Occipital lobe (tissue), 2 donors: Measurements from ENCODE around the gene SCGB3A1. TPM values are rescaled to one million over a fixed set of nuclear protein-coding genes. Genes with fewer than 3 reads are reported as not detected.

ENCODE experiments used
- DNase-seq: peaks from one replicate; lab custom pipeline; 2025; lab: John Stamatoyannopoulos, UW
- total RNA-seq: library from RNA; depleted of rRNA; stranded (reverse); fragments of >200 nt; gene quantifications from one replicate; pipeline ENCODE4 v1.2.3, GENCODE V29; 2014

The SCGB3A1 gene
- total RNA-seq, 1 donor from 2014 or later, result not detected

DNA sequence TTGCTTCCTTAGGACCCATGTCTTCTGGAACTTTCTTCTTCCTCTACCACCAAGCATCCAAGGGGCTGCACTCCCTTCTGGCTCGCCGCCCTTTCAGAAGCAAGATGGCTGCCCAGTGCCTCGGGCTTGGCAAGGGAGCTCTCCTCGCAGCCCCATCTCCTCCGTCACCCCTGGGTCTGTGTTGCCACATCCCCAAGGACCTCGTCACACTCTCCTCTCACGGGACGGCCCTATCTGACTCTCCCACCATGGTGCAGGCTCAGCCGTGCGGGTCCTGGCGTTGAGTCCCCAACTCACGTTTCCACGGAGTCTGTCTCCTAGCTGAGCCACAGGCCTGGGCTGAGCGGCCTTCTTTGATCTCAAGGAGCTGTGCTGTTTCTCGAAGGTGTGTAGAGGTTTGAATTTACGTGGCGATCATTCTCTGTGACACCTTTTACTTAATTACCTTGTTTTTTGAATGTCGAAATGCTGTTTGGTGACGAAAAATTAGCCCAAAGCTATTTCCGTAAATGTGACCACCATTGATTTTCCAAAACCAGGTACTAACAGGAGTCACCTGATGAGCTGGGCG, 15.0 kb upstream of the SCGB3A1 start:
- DNase-seq, result no peak

DNA sequence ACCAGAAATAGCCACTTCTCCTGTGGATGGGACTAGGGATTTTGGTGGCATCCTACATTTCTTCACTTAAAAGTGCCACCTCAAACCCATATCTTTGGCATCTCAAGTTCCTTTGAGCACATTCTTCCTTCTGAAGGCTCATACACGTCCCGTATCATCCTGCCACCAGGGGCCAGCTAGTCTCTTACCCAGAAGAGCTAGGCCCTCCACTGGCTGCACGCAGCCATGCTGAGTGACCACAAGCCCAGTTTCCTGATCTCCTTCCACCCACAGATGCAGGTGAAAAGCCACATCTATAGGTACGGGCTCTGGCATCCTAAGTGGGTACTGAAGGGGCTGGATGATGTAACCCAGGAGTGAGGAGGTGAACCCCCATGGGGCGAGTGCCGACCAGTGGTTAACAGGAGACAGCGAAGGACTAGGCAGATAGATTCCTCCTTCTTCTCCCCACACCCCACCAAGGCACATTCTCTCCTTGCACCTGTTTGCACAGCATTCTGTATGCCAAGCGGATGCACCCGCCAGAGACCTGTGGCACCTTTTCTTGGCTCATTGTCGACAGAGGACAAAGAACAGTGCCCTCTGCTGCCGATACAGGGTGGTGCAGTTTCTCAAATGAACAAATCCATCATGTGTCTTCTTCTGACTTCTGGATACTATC, 14.4 kb upstream of the SCGB3A1 start:
- no peak for DNase-seq

DNA sequence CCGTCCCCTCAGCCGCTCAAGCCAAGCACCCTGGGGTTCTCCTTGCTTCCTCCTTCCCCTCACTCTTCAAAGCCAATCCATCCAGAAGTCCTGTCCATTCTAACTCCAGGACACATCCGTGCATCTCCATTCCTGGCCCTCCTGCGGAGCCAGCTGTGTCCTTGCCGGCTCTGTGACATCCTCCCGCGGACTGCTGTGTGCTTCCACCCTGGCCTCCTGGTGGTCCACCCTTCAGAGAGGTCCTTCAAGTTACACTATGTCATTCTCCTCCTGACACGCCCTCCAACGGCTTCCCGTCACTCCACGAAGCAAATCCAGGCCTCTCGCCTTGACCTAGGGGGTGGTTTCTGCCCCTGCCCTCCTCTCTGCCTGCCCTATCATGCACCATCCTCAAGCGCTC, 13.0 kb upstream of the SCGB3A1 start:
- no peak for DNase-seq

DNA sequence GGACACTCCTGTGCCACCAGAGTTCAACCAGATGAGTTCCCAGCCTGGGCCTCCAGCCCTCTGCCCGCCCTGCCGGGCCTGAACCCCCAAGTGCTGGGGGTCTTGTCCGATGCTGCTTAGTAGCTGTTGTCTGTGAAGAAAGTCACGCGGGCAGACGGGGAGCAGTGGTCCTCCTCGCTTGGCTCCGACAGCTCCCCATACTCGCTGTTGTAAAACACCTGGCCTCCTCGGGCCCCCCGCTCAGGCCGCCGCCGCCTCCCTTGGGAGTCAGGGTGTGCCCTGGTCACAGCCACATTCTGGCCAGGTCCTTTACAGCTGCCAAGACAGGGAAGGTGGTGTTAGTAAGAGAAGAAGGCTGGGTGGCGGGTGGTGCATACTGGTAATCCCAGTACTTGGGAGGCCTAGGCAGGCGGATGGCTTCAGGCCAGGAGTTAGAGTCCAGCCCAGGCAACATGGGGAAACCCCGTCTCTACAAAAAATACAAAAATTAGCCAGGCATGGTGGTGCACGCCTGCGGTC, 11.8 kb upstream of the SCGB3A1 start:
- DNase-seq, result no peak

DNA sequence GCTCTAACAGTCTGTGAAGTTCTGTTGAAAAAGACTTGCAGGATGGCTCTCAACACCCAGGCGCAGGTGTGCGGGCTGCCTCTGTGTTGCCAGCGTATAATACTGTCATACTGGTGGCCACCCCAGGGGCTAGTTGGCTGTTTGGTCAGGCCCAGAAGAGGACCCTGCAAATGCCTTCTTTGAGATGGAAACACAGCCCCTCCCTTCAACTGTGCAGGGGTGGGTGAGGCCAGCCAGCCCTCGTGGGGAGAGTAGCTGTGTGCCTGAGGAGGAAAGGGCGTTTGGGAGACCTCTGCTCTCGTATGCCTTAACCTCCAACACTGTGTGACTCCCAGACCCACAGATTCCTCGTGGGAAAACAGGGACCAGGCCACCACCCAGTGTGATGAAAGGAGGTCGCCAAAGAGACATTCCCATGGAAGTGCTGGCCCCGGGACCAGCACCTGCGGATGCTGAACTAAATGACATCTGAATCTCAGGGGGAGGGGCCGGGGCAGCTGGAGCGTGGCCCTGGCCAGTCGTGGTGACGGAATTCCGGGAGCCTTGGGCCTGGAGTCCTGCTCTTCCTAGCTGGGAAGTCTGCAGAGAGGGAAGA, 11.3 kb upstream of the SCGB3A1 start:
- no peak for DNase-seq

DNA sequence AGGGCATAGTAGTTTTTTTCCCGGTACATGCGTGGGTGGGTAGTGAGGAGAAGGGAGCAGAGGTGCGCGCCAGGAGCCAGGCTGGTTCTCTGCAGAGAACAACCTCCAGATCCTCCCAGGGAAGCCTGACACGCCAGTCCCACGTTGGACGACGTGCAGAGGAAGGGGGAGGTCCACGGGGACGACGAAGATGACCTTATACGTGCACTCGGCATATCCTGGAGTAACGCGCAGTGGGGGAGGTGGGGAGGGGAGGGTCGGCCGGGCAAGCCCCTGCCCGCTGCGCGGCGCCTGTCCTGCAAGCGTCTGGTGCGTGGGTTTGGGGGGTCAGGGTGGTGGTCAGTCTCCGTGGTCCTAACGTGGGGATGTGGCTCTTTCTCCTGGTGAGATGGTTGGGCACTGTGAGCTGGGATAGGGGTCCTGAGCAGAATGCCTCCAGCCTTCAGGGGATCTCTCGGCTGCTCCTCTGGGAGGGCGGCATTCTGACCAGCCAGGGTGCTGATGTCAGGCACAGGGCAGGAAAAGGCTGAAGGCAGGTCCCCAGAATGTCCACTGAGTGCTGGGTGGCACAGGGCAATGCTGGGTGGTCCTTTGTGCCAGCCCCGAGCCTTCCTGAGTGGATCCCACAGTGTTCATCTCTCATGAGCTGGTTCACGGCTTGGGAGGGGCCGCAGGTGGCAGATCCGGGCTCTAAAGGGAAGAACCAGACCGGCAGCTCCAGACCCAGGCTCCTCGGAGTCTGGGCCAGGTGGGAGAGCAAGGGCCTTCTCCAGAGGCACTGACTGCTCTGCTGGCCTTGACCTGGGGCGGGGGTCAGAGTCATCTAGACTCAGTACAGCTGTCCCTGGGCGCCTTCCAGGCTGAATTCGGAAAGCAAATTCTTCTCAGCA, 10.5 kb upstream of the SCGB3A1 start:
- no peak for DNase-seq

DNA sequence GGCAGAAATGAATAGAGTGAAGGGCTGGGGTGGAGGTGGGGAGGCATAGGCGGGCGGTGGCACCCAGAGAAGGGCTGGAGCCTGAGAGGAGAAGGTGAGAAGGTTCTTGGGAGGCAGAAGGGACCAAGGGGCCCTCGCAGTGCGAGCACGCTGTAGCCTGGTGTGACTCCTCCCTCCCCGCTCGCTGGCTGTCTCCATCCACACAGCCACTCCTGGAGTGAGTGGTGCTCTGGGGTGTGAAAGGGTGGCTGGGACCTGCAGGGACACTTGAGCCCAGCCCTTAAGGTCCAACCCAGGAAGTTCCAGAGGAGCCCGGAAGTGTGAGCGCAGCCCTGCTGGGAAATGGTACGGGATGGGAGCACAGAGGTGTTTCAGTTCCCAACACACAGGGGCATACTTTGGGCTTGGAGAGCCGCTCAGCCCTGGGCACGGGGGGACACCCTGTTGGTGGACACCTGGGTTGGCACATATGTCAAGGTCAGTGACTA, 9.3 kb upstream of the SCGB3A1 start:
- no peak for DNase-seq

DNA sequence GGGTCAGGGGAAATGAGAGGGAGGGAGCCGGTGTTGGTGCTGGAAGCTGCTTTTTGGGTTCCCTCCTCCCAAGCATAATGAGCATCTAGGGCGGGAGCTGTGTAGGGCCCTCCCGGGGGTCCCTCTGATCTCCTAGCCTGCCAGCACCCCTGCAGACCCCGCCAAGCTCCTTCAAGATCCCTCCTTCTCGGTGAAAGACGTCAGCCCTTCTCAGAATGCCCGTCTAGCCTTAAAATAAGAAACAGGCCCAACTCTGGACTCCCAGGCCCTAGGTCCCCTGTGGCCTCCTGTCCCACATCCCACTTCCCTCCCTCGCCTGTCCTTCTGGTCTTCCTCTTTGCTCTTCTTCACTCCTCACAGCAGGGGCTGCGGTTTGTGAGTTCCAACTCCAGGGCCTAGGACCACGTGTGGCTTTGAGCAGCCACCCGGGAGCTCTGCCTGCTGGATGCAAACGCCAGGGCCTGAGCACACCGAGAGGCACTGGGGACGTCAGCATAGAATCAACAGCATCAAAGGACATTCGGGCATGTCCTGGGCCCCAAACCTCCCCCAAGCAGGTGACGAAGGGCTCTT, 8.8 kb upstream of the SCGB3A1 start:
- DNase-seq, result no peak

DNA sequence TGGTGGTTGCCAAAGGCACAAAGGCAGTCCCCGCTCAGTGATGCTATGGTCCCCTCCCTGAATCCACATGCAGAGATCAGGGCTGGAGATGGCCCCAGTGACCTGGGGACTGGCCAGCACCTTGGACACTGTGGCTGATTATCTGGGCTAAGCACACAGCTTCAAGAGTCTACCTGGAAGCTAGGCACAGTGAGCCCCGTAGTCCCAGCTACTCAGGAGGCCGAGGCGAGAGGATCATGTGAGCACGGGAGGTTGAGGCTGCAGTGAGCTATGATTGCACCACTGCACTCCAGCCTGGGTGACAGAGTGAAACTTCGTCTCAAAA, 8.3 kb upstream of the SCGB3A1 start:
- no peak for DNase-seq

DNA sequence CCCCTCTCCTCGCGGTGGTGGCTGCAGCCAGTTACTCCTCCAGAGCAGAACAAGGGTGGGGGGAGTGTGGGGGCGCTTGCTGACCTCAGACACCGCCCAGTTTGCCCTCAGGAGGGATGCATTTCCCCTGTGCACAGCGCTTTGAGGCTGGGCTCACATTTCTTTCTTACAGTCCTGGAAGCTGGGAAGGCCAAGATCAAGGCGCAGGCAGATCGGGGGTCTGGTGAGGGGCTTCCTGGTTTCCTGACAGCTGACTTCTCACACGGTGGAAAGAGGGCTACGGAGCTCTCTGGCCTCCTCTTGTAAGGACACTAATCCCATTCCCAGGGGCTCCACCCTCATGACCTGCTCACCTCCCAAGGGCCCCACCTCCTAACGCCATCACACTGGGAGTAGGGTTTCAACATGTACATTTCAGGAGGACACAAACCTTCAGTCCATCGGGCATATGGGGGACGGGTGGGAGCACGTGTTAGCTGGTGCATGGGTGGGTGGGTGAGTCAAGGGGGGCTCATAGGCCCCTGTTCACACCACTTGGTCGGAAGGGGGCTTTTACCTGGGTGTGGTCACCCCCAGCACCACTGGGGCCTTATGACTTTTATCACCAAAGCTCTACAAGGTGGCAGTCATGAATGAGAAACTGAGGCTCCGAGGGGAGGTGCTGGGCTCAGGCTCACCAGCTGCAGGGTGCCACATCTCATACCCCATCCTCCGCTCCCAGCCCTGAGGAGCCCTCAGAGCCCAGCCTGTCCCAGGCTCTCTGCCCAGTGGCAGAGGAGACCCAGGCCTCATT, 7.7 kb upstream of the SCGB3A1 start:
- no peak for DNase-seq

DNA sequence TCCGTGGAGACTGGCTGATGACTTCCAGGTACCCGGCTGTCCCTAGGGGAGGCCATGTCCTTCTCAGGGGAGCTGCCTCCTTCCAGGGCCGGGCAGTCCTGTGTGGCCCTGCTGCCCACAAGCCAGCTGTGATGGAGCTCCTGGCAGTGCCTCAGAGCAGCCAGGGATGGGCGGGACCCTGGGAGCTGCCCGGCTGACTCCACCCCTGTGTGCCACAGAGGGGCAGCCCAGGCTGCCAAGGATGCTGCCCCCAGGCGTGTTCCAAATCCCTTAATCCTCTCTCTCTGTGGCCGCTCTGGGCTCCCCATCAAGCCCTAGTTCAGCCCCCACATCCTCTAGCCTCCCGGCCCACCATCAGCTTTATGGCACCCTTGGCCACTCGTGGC, 7.0 kb upstream of the SCGB3A1 start:
- no peak for DNase-seq

DNA sequence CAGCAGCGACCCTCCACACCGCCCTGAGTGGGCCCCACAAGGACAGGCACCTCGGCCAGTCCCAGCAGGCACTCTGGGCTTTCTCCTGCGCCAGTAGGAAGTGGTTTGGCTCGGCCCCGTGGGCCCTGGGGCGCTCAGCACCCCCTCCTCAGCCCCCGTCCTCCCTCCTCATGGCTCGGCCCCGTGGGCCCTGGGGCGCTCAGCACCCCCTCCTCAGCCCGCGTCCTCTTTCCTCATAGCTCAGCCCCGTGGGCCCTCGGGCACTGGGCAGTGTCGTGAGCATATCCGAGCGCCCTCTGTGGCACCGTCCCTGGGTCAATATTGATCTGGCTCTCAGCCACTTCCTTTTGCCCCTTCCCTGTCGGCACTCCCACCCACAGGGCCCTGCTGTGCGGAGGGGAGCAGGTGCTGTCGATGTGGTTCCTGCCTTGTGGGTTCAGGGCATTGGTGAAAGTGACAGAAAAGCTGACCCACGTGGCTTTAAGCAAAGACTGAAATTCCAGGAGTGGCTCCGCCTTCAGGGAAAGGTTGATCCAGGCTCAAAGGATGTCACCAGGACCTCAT, 5.5 kb upstream of the SCGB3A1 start:
- no peak for DNase-seq

DNA sequence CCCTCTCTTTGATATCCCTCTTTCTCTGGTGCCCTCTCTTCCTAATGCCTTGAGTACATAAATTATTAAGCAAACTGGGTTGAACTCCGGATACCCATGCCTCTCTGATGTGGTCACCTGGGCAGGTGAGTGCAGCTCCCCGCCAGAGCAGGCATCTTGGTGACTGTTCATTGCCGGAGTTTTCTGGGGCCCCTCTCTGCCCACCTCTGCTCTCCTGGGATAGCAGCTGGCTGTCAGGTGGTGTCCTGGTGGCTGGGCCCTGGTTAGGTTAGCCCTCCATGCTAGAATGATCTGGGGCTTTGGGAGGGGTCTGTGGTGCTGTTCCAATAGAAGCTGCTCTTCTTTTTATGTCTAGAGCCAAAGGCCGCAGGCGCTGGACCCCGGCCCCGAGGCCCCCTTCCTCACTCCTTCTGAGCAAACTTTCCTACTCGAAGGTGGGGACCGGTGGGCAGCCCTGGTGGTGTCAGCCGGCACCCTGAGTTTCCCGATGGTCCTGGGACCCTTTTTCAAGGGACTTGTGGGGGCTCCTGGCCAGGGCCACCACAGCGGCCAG, 4.9 kb upstream of the SCGB3A1 start:
- DNase-seq, result no peak

DNA sequence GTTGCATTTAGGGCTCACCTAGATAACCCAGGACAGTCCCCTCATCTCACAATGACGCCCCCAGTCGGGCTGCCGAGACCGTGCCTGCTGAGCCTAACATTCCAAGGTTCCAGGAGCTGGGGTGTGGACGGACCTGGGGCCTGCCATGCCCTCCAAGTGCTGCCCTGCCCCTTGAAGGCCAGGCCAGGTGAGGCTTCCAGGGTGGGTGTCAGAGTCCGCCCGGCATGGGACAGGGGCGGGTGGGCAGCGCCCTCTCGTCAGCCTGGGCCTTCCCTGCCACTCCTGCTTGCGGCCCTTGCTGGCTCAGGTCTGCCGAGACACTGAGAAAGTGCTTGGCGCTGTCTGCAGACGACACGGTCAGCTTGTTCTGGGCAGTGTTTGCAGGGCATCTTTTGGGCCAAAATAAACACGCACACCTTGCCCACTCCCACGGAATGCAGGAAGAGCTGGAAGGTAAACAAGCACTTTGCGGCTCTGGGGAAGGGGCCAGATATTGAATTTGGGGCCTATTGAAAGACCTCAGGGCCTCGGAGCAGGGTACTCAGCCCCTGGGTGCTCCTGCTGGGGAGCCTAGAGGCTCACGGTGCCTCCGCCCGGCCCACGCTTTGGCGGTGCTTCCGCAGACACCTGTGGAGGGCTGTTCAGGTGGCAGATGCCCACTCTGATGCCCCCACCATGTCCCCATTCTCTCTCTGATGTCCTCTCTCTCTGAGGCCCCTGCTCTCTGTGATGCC, 4.2 kb upstream of the SCGB3A1 start:
- DNase-seq, result no peak

DNA sequence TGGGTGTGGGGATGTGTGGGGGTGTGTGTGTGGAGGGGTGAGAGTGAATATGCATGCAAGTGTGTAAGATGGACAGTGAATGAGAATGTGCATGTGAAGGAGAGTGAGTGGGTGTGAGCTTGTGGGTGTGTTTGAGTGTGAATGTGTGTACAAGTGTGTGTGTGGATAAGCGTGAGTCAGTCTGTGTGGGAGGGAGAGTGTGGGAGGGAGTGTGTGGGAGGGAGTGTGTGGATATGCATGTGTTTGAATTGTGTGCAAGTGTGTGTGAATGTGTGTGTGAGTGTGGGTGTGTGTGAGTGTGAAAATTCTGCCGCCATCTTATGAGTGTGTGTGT, 3.7 kb upstream of the SCGB3A1 start:
- DNase-seq, result no peak

DNA sequence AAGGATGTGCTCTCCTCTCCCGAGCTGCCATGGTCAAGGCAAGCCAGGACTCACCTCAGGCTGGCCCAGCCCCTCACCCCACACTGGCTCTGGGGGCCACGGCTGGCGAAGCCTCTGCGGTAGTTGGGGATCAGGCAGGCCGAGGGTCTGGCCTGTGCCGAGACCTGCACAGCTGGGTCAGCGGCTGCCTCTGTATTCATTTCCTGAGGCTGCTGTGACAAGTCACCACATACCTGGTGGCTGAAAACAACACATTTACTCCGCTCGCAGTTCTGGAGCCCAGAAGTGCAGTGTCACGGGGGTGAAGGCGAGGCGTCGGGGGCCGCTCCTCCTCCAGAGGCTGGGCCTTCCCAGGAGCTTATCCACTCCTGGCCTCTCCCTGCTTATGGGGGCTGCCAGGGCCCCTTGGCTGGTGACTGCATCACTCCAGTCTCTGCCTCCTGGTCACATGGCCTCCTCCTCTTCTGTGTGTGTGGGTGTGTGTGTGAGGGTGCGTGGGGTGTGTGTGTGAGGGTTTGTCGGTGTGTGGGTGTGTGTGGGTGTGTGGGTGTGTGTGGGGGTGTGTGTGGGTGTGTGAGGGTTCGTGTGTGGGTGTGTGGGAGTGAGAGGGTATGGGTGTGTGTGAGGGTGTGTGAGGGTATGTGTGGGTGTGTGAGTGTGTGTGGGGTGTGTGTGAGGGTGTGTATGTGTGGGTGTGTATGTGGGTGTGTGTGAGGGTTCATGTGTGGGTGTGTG, 3.2 kb upstream of the SCGB3A1 start:
- DNase-seq, result no peak

DNA sequence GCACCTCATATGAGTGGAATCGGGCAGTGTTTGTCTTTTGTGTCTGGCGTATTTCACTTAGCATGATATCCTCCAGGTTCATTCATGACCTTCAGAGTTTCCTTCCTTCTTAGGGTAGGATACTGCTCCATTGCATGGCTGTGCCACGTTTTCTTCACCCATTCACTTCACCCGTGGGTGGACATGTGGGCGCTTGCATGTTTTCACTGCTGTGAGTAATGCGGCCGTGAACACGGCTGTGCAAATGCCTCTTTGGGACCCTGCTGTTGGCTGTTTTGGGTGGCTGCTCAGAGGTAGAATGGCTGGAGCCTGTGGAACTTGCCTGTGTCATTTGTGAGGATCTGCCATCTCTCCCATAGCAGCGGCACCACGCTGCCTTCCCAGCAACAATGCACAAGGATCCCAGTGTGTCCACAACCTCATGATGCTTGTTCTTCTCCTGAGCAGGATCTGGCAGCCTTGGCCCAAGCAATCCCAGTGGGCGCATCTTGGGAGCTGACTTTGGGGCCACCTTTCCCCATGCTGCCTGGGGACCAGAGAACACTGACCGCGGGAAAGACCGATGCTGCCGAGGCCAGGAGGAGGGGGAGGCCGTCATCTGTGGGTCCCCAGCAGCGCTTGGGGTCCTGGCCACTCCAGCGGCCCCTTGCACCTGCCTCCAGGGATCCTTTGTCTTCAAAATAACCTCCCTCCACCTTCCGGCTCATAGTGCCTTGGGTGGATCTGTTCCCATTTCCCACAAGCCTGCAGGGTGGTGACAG, 2.3 kb upstream of the SCGB3A1 start:
- DNase-seq, result no peak

DNA sequence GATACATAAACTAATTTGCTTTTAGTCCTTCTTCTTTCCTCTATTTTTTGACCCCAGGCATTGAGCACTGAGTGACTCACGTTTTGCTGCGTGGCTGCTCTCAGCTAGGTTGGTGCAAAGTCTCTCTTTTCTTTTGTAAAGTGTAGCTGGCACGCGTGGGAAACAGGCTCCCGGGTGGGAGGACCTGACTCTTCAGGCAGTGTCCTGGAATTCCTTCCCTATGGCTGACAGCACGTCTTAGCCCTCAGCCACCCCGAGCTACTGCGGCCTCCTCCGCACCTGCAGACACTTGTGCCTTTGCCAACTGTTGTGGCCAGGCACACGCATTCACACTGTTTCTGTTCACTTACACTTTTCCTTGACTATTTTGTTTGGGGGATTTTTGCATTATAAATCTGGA, 877 bp upstream of the SCGB3A1 start:
- no peak for DNase-seq
